A549 (cell line): ENCODE measurements around the gene YPEL1. TPM values are rescaled to one million over a fixed set of nuclear protein-coding genes. Genes with fewer than 3 reads are reported as not detected.

ENCODE experiments used
- ATAC-seq, 2 experiments: fragments of 200-7000 bp in 1 of 2; fragments of >200 bp in 1 of 2; cut with Nextera tagmentation in 1 of 2; cut with Tn5 transposase in 1 of 2; 3 replicates each; pipeline versions ENCODE4 v1.8.0 to v1.9.1; 2018 to 2020; ENCODE audit warnings: mild to moderate bottlenecking in 1 of 2, moderate library complexity in 1 of 2
- CTCF ChIA-PET: fragments of 300-600 bp; sonication (Branson Sonifier 250); formaldehyde crosslinking; extraction: SDS; loops from one replicate; lab custom pipeline; 2021; ENCODE audit warnings: antibody characterized with exemption, inconsistent platforms; lab: Yijun Ruan, JAX
- POLR2A ChIA-PET: fragments of 350-600 bp; formaldehyde crosslinking; extraction: SDS; loops from one replicate; lab custom pipeline; 2021; ENCODE audit warnings: antibody characterized with exemption, inconsistent platforms; lab: Yijun Ruan, JAX
- DNase-seq, 2 experiments: peaks; one replicate each; pipeline versions ENCODE4 v3.0.0 to v3.0.0-alpha.2; 2011 to 2016; ENCODE audit warnings: low read depth in 1 of 2, low spot score in 1 of 2
- FAIRE-seq: peaks from 2 replicates; lab custom pipeline; 2011; peaks lifted over from hg19 to GRCh38; lab: Jason Lieb, UNC
- H3K27ac ChIP-seq, 2 experiments: fragments of >200 bp; sonication (Bioruptor Twin); formaldehyde crosslinking; 3 replicates each; pipeline ENCODE4 v1.5.1; 2016 to 2017
- H3K4me1 ChIP-seq: fragments of >200 bp; sonication (Bioruptor Twin); formaldehyde crosslinking; 3 replicates; pipeline ENCODE4 v1.6.1; 2016
- H3K4me2 ChIP-seq: fragments of >200 bp; sonication (Bioruptor Twin); formaldehyde crosslinking; 3 replicates; pipeline ENCODE4 v1.6.1; 2016
- H3K4me3 ChIP-seq: fragments of >200 bp; sonication (Bioruptor Twin); formaldehyde crosslinking; 3 replicates; pipeline ENCODE4 v1.5.1; 2016
- H3K9me3 ChIP-seq: fragments of >200 bp; sonication (Bioruptor Twin); formaldehyde crosslinking; 3 replicates; pipeline ENCODE4 v1.6.1; 2016
- ATOH8 ChIP-seq: fragments of 250-450 bp; sonication (Bioruptor Pico); IDR thresholded peaks from 2 replicates; pipeline ENCODE4 v1.5.0; 2020; ENCODE audit warnings: low read depth, mild to moderate bottlenecking, moderate library complexity
- CBX8 ChIP-seq: fragments of 200-600 bp; sonication (generic); IDR thresholded peaks from 2 replicates; pipeline ENCODE4 v1.6.1; 2016
- E2F6 ChIP-seq: IDR thresholded peaks from 2 replicates; pipeline ENCODE4 v1.6.1; 2012; ENCODE audit warnings: low read depth, borderline replicate concordance
- EHF ChIP-seq: fragments of 250-450 bp; sonication (Bioruptor Pico); IDR thresholded peaks from 2 replicates; pipeline ENCODE4 v1.5.0; 2020; ENCODE audit warnings: mild to moderate bottlenecking
- FOSL2 ChIP-seq, 2 experiments: fragments of 450-650 bp in 1 of 2; fragments of >200 bp in 1 of 2; sonication (Bioruptor Twin) in 1 of 2; formaldehyde crosslinking; IDR thresholded peaks; 2 replicates each; pipeline versions ENCODE4 v1.5.0 to v1.6.1; 2016 to 2020; ENCODE audit warnings: mild to moderate bottlenecking in 1 of 2, moderate library complexity in 1 of 2
- HDAC2 ChIP-seq: fragments of 200-600 bp; sonication (generic); IDR thresholded peaks from 2 replicates; pipeline ENCODE4 v1.6.1; 2016
- HEYL ChIP-seq: fragments of 250-450 bp; sonication (Bioruptor Pico); IDR thresholded peaks from 2 replicates; pipeline ENCODE4 v1.8.0; 2021; ENCODE audit warnings: mild to moderate bottlenecking, moderate library complexity
- HOXB13 ChIP-seq: fragments of 250-450 bp; sonication (Bioruptor Pico); IDR thresholded peaks from 2 replicates; pipeline ENCODE4 v1.5.0; 2020; ENCODE audit warnings: low read depth, mild to moderate bottlenecking, moderate library complexity
- JUN ChIP-seq, 2 experiments: fragments of >200 bp; sonication (Bioruptor Twin); formaldehyde crosslinking; IDR thresholded peaks; 2 replicates in 1 of 2; 3 replicates in 1 of 2; pipeline ENCODE4 v1.6.1; 2016 to 2017
- NPAS2 ChIP-seq: fragments of 250-450 bp; sonication (Bioruptor Pico); IDR thresholded peaks from 2 replicates; pipeline ENCODE4 v1.8.0; 2022; ENCODE audit warnings: mild to moderate bottlenecking, moderate library complexity, borderline replicate concordance
- NR3C1 ChIP-seq: fragments of >200 bp; sonication (Bioruptor Twin); formaldehyde crosslinking; IDR thresholded peaks from 3 replicates; pipeline ENCODE4 v1.6.1; 2017
- POLR2AphosphoS2 ChIP-seq: conservative IDR thresholded peaks from 2 replicates; pipeline ENCODE4 v1.6.1; 2012; ENCODE audit warnings: low read length, improper control_type of control experiment, inconsistent platforms
- RCOR1 ChIP-seq: fragments of 150-350 bp; IDR thresholded peaks from 2 replicates; pipeline ENCODE4 v1.6.1; 2014; ENCODE audit warnings: antibody characterized with exemption, low read length, low read depth
- TP53 ChIP-seq: fragments of 250-450 bp; sonication (Bioruptor Pico); IDR thresholded peaks from 2 replicates; pipeline ENCODE4 v1.5.0; 2021; ENCODE audit warnings: mild to moderate bottlenecking, moderate library complexity
- USF2 ChIP-seq: fragments of 450-650 bp; IDR thresholded peaks from 2 replicates; pipeline ENCODE4 v1.6.1; 2014; ENCODE audit warnings: antibody characterized with exemption
- ZFP36 ChIP-seq: fragments of 450-650 bp; IDR thresholded peaks from 2 replicates; pipeline ENCODE4 v1.6.1; 2014; ENCODE audit warnings: borderline replicate concordance; ENCODE audit not compliant: partially characterized antibody
- WGBS: methylation state at CpG from one replicate; pipeline ENCODE4 v1.1.6; 2017; ENCODE audit errors: missing lambda C conversion rate; 5-methylcytosine and 5-hydroxymethylcytosine counted together
- polyA plus RNA-seq, 4 experiments: library from polyadenylated mRNA; depleted of rRNA in 3 of 4; stranded (reverse); fragments of >200 nt; fragmentation: RNase III in 1 of 4; extraction: RNeasy Plus Mini Kit Qiagen cat#74134 plus additional on column Dnase treatment in 1 of 4; gene quantifications; 2 replicates in 3 of 4; 3 replicates in 1 of 4; pipeline ENCODE4 v1.2.3, GENCODE V29; 2011 to 2017

The YPEL1 gene
- polyA plus RNA-seq, 2 of the 4 experiments (the other 2 are of a cell fraction) = 0.22 to 0.59 TPM

- Histone ChIP-seq H3K4me3 (no peak overlapping the region), H3K9me3 (no peaks in the 10 kb centered on the region), H3K27ac (no peak overlapping the region)
- no peak for DNase-seq
- ChIA-PET CTCF (interaction anchor here (1.4 to 1.5 kb wide), 2 partner anchors 10 to 235 kb away, joined by 4 read pairs; no protein-coding TSS in a partner anchor), POLR2A (interaction anchor here (1.0 kb wide), 1 partner anchor 32 kb away, joined by 4 read pairs; the partner anchor contains the start of gene YPEL1)
- FAIRE-seq = no peak
- WGBS = 79% methylated on average over 18 of the region's 31 CpGs
- no peak for TF ChIP-seq ATOH8 (CRISPR knock-in tag)
- no peak for TF ChIP-seq E2F6
- TF ChIP-seq NR3C1 = no peak
- no peak for TF ChIP-seq TP53
- no peak for TF ChIP-seq EHF (CRISPR knock-in tag)
- TF ChIP-seq RCOR1 = no peak
- no peak for TF ChIP-seq JUN (IDR thresholded peaks at IDR 0.05)
- TF ChIP-seq, all 56 proteins: peak for 0
- no peaks in the 10 kb centered on the region for H3K4me1 ChIP-seq
- no peak overlapping the region for H3K4me2 ChIP-seq
- ATAC-seq = no peak
Observed at GRCh38 chr22:21703684-21704316, 31.8 kb downstream of the YPEL1 start.

GRCh38 chr22:21702700-21703683 lies 32.6 kb downstream of the YPEL1 start:
- no peak for TF ChIP-seq USF2
- TF ChIP-seq HEYL = no peak
- no peak for TF ChIP-seq NR3C1
- no peak for TF ChIP-seq ZFP36
- TF ChIP-seq HDAC2 = no peak
- TF ChIP-seq JUN (IDR thresholded peaks at IDR 0.05) = no peak
- no peak for TF ChIP-seq POLR2AphosphoS2
- no peak for TF ChIP-seq EHF (CRISPR knock-in tag)
- no peak for TF ChIP-seq NPAS2 (CRISPR knock-in tag)
- no peak for TF ChIP-seq HOXB13 (CRISPR knock-in tag)
- no peak for TF ChIP-seq FOSL2 (IDR thresholded peaks at IDR 0.05)
- no peak for TF ChIP-seq FOSL2 (CRISPR knock-in tag; IDR thresholded peaks at IDR 0.05)
- no peak for TF ChIP-seq CBX8
- no peak for TF ChIP-seq ATOH8 (CRISPR knock-in tag)
- no peak for TF ChIP-seq E2F6
- 90% methylated on average over 13 of the region's 30 CpGs for WGBS
- no peak overlapping the region for H3K27ac ChIP-seq
- ATAC-seq = peak; percentile 24 to 40; a peak in 2 of 6 replicates
- DNase-seq = no peak
- no peak overlapping the region for H3K4me3 ChIP-seq
- no peaks in the 10 kb centered on the region for H3K4me1 ChIP-seq
- H3K9me3 ChIP-seq = no peaks in the 10 kb centered on the region
- POLR2A ChIA-PET = no interaction called here
- no peak for FAIRE-seq
- no peak overlapping the region for H3K4me2 ChIP-seq
- CTCF ChIA-PET = no interaction called here
